Astrocyte of the cerebellum (primary cell): ENCODE data around the gene SLC43A3.

Experiments
- DNase-seq: peaks from one replicate; pipeline ENCODE4 v3.0.0-alpha.2; 2011; ENCODE audit warnings: low read depth
- H3K4me3 ChIP-seq: 2 replicates; pipeline ENCODE4 v1.5.1; 2011; ENCODE audit warnings: mild to moderate bottlenecking, low read depth, low read length, moderate library complexity
- CTCF ChIP-seq: IDR thresholded peaks from 2 replicates; pipeline ENCODE4 v1.5.1; 2012; ENCODE audit warnings: low read length, low read depth, moderate library complexity, mild to moderate bottlenecking; ENCODE audit errors: missing control alignments
- in situ Hi-C: cut with HindIII; loops from 2 replicates; pipeline ENCODE4 v1.10.0; 2017; ENCODE audit warnings: low sequenced_read_pairs

Gene SLC43A3

GRCh38 chr11:57402188-57403002 lies 24.5 kb downstream of the SLC43A3 start:
- no peak for TF ChIP-seq CTCF
- in situ Hi-C loops: no loop called here

GRCh38 chr11:57399972-57400578 lies 26.8 kb downstream of the SLC43A3 start:
- TF ChIP-seq CTCF: no peak
- H3K4me3 ChIP-seq: no peak overlapping the region
- no peak for DNase-seq
- in situ Hi-C loops: no loop called here

More at GRCh38 chr11:57402188-57403002, 24.5 kb downstream of the SLC43A3 start:
- DNase-seq: no peak
- H3K4me3 ChIP-seq: no peak overlapping the region

- H3K4me3 ChIP-seq: no peak overlapping the region
- in situ Hi-C loops: no loop called here
- DNase-seq: no peak
- no peak for TF ChIP-seq CTCF
Observed at GRCh38 chr11:57399221-57399620, 27.7 kb downstream of the SLC43A3 start.

GRCh38 chr11:57397394-57397990 lies 29.4 kb downstream of the SLC43A3 start:
- no peak for DNase-seq
- in situ Hi-C loops: no loop called here
- no peak overlapping the region for H3K4me3 ChIP-seq
- no peak for TF ChIP-seq CTCF

- in situ Hi-C loops: no loop called here
- no peak for DNase-seq
- TF ChIP-seq CTCF: no peak
- no peak overlapping the region for H3K4me3 ChIP-seq
Observed at GRCh38 chr11:57396744-57397143, 30.2 kb downstream of the SLC43A3 start.

GRCh38 chr11:57395905-57396623 lies 30.9 kb downstream of the SLC43A3 start:
- no peak overlapping the region for H3K4me3 ChIP-seq
- DNase-seq: no peak
- in situ Hi-C loops: no loop called here
- no peak for TF ChIP-seq CTCF
